Stimulated activated CD8-positive, alpha-beta memory T cell treated with anti-CD3 and anti-CD28 coated beads, Interleukin-4, amount 100 ng/mL, for 24 hours (primary cell): ENCODE measurements around the gene ARHGAP25.
A peak's percentile ranks its signal among the peaks of the same experiment; 100 is the strongest.

Experiments used
- DNase-seq: peaks from one replicate; pipeline ENCODE4 v3.0.0-alpha.2; 2020; ENCODE audit warnings: low read depth

Gene ARHGAP25

DNA sequence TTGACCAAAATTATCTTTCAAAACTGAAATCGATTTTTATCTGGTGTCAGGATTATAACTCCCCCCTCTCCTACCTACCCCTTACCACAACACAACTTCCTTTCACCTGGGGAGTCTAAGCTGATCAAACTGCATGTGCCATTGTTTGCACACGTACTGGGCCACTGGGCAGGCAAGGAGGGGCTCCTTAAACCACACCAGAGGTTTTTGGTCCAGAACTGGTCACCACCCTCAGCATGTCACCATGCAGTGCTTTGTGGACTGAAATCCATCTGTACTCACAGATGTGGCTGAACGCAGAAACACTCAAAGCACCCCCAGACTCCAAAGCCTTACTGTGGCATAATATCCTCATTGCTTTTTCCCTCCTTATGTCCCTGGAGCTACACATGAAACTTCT, 13.9 kb upstream of the ARHGAP25 start:
- DNase-seq, result no peak

DNA sequence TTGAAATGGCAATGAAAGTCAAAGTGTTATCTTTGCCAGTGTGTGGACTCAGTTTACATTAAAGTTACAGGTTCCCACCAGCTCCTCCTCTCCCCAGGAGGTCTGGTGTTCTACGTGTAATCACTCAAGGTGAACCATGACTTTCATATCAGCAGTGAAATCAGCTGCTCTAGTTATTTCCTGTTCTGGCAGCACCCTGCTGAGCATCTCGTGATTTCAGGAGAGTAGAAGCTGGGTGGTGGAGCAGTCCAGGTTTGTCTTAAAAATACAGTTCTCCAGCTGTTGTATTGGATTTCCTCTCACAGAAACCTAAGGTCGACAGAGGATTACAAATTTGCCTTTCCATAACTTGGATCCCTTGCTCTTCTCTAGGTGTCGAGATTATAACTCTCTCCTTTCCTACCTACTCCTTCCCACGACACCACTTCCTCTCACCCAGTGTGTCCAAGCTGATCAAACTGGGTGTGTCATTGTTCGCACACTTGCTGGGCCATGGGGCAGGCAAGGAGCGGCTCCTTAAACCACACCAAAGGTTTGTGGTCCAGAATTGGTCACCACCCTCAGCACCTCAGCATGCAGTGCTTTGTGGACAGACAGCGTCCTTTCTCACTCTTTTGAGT, 13.0 kb upstream of the ARHGAP25 start:
- no peak for DNase-seq

GRCh38 chr2:68722712-68723111, 11.9 kb upstream of the ARHGAP25 start:
- DNase-seq, result no peak

- DNase-seq, result no peak
Measured at GRCh38 chr2:68723181-68723580, 11.4 kb upstream of the ARHGAP25 start.

DNA sequence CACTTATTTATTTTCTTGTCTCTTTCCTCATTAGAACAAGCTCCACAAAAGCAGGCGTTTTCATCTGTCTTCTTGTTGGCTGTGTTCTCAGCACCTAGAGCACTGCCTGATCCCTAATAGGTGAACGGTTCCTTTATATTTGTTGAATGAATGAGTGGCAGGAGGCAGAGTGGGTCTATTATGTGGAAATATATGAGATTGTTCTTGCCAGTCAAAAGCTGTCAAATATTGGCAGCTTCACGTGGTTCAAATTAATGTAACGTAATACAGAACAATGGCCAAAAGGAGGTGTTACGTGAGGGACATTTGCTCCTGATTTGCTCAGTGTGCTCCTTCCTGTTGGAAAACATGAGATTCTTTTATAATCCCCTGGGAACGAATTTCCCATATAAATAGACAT, 8.5 kb upstream of the ARHGAP25 start:
- DNase-seq, result no peak

DNA sequence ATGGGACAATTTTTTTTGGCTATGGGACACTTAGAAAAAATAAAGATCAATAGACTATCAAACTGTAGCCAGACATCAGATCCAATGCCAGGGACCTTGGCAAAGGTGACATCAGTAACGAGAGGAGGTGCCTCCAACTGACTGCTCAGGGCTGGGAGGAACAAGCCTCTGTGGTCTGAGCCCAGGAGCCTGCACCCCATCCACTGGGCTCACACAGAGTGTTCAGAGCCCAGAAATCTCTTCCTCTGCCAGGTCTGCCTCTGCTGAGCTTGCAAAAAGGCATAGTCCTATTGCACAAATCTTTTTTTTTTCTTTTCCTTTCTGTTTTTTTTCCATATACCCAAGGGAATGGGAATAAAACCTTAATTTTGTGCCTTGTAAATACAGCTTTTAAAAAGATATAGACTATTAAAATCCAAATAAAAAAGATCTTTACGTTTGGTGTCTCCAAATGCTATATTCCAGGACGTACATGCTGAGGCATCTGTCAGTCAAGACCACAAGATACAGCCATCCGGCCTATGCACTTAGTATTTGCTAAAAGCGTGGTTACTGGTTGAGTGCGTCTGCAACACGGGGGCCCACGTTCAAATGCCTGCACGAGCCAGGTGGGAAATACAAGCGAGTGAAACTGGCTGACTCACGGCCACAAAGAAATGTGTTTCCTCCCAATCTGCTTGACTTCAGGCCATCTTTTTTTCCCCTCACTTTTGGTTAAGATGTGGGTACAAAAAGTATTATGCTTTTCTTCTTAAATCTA, 7.8 kb upstream of the ARHGAP25 start:
- DNase-seq, result peak; percentile 67

DNA sequence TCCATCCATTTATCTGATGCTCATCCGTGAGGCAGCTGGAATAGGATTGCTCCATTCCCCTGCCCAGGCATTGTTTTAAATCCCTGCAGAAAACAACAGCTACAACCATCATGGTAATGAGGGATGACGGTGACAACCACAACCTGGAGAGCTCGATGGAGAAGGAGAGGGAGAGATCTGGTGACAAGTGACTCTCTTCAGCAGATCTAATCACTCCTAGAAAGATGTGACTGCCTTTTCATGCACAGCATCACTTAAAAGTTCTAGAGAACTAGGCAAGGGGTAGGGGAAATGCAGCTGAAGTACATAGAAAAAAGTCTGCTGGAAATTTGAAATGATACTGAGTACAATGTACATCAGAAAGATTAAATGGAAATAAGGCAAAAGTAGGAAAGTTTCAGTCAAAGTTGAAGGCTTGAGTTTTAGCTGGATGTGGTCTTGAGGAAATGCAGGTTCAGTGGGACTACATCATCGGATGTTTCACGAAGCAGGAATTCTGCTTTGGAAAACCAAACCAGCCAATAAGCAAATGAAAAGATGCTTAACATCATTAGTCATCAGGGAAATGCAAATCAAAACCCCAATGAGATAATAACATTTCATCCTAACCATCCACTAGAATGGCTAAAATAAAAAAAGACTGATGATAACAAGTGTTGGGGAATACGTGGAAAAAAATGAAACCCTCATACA, 6.8 kb upstream of the ARHGAP25 start:
- DNase-seq, result no peak

DNA sequence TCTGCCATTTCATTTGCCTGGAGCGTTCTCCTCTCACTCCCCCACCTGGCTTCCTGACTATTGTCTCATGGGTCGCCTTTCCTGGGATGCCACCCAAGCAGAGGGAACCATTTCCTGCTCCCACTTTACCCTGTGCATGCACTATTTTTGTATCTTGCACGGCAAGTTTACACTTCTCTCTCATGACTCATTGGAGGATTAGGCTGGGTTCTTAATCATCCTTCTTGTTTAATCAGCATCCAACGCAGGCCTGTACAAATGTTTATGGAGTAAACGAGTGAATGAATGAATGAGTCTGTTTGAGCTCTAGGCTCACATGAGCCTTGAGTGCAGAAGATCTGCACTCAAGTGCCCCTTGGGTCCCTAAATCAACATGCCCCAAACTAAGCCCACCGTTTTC, 3.8 kb upstream of the ARHGAP25 start:
- no peak for DNase-seq

GRCh38 chr2:68732036-68732932, 2.3 kb upstream of the ARHGAP25 start:
- no peak for DNase-seq

DNA sequence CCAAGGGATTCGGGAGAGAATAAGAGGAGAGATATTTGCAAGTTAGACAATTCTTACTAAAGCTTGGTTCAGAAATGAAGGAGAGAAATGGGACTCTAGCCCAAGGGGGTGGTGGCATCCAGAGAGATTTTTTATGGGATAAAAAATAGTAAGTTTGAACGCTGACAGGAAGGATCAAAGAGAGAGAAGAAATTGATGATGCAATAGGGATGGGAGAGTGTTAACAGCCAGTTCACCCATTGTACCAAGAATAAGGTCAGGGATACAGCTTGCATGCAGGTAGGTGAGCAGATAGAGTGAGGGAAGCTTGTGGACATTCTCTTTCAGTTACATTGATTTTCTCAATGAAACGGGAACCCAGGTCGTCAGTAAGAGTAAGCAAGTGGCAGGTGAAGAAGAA, 1.2 kb upstream of the ARHGAP25 start:
- DNase-seq, result no peak

DNA sequence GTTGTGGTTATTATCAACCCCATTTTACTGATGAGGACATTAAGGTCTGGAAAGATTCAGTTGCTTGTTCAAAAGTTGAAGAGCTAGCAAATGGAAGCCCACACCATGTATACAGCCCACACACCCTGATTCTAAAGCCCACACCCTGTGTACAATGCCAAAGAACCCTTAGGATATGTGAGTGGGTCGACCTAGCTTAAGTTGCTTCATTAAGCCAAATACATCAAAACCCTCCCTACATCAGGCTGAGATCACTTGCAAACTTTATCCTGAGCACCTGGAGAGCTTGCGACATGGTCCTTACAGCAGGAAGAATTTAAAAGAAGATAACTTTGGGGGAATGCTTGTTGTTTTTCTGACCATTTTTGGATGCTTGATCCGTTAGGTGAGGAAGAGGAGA, 435 bp upstream of the ARHGAP25 start:
- no peak for DNase-seq

DNA sequence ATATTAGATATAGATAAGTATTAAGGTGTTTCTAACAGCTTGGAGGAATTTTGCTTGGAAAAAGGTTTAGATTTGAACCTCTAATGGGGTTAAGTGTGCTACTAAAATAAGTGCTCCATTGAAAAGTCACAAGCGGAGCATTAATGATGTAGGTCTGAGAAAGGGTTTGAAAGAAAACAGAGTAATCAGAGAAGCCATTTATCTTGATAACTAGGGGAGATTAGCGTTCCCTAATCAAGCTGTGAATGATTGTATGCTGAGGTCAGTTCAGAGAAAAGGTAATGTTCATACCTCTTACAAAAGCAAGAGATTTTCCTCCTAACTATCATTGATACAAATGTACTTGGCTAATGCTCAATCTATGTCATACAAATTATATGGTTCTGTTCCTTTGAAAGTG, 1.5 kb downstream of the ARHGAP25 start:
- no peak for DNase-seq

DNA sequence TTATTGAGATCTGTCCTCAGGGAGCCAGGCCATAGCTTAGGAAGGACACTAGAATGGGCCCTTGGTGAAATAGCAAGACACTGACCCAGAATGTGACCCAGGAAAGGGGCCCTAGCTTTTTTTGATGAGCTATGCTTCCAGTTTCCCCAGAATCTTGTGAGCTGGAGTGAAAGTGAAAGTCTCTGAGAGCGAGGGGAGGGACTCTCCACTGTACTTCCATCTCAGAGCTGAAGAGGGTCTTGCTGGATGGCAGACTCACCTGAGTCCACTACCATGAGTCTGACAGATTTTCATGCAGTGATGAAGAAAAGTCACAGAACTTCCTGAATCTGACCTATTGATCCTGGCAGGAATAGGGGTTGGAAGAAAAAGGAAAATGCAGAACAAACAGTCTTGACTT, 3.1 kb downstream of the ARHGAP25 start:
- DNase-seq, result no peak

DNA sequence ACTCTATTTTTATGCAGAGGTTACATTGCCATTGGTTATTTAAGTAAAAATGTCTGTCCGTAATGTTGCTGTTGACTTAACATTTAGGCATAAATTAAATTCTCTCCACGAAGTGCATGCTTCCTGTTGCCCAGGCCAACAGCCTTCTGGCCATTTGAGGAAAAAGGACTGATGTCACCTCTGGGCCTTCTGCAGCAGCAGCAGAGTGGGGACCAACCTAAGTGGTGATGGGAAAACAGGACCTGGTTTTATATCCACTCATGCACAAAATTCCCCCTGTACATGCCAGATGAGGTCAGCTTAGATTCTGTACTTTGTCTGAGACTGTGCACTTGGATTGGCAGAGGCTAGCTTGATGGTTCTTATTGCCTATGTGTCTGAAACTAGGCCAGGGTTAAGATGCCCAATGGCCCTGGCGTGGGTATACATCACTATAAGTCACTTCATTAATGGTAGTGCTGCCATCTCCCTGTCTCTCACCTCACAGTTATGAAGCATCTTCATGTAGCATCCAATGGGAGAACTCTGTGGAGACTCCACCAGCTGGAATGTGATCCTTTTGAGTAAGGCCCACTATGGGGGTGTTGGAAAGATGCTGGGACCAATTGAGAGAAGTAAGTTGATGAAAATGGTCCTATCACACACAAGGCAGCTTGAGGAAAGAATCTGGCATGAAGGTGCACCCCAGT, 4.4 kb downstream of the ARHGAP25 start:
- DNase-seq, result no peak

GRCh38 chr2:68739595-68740399, 5.2 kb downstream of the ARHGAP25 start:
- no peak for DNase-seq

- DNase-seq, result no peak
Measured at GRCh38 chr2:68740400-68740914, 5.8 kb downstream of the ARHGAP25 start.

- no peak for DNase-seq
Measured at GRCh38 chr2:68741238-68741637, 6.6 kb downstream of the ARHGAP25 start.

- no peak for DNase-seq
Measured at GRCh38 chr2:68741805-68742306, 7.2 kb downstream of the ARHGAP25 start.

- DNase-seq, result no peak
Measured at GRCh38 chr2:68742626-68743415, 8.2 kb downstream of the ARHGAP25 start.

GRCh38 chr2:68743531-68743930, 8.9 kb downstream of the ARHGAP25 start:
- DNase-seq, result no peak
